Brain microvascular endothelial cell (primary cell): ENCODE measurements around the gene A4GALT.

Source experiments
- DNase-seq: peaks from one replicate; pipeline ENCODE4 v3.0.0-alpha.2; 2020
- H3K27ac ChIP-seq: fragments of 250-450 bp; sonication (Bioruptor Pico); 2 replicates; pipeline ENCODE4 v1.5.1; 2020; ENCODE audit warnings: mild to moderate bottlenecking, moderate library complexity
- H3K27me3 ChIP-seq: fragments of 250-450 bp; sonication (Bioruptor Pico); replicated peaks from 2 replicates; pipeline ENCODE4 v1.5.1; 2020; ENCODE audit warnings: mild to moderate bottlenecking
- H3K36me3 ChIP-seq: fragments of 250-450 bp; sonication (Bioruptor Pico); replicated peaks from 2 replicates; pipeline ENCODE4 v1.5.1; 2020; ENCODE audit warnings: mild to moderate bottlenecking
- H3K4me3 ChIP-seq: 2 replicates; pipeline ENCODE4 v1.5.1; 2011; ENCODE audit warnings: low read depth, mild to moderate bottlenecking, control low read depth, low read length, moderate library complexity
- in situ Hi-C: cut with HindIII; loops from 2 replicates; pipeline ENCODE4 v1.10.0; 2017; ENCODE audit warnings: low sequenced_read_pairs, low pct_ligation_motif_present
- TF ChIP-seq, protein P1 (sequence below): IDR thresholded peaks from 2 replicates; pipeline ENCODE4 v1.5.1; 2011; ENCODE audit warnings: low read depth, mild to moderate bottlenecking, moderate library complexity, low read length, control low read depth, inconsistent platforms; ENCODE audit errors: missing control alignments

A4GALT gene

DNA sequence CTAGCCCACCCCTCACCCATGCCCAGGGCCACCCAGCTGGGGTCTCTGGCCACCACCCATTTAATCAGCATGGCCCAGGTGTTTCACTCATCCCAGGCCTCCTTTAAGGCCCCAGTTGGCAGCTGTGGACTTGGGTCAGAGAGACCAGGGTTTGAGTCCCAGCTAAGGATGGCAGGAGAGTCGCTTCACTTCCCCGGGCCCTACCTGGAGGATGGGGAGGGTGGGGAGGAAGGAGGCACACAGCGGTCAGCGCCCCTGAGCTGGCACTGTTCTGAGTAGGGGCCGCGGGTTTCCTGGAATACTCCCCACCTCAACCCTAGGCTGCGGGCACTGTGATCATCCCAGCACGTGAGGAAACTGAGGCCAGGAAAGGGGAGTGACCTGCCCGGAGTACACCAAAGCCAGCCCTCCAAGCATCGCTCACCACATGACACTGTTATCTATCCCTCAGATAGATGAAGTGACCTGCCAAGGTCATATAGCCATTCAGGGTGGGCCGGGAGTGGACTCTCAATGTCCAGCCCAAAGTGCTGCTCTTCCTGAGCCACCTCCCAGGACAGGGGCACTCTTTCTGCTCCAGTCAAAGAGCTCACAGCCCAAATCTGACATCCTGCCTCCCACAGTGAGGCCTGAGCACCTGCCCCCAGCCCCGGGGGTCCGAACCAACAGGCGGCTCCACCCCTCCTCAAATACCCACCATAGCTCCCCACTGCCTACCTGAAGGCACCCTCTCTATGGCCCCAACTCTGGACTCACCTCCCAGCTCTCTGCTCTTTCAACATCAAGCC lies 76.8 kb downstream of the A4GALT start:
- Histone ChIP-seq H3K4me3 (no peak overlapping the region), H3K27ac (peak overlapping the region; percentile 61), H3K36me3 (no peaks in the 10 kb centered on the region), H3K27me3 (no peaks in the 10 kb centered on the region)
- no peak for DNase-seq
- in situ Hi-C loops: loop anchor here (25.0 kb wide), 1 partner anchor 168 kb away; no protein-coding TSS in a partner anchor
- TF ChIP-seq, protein P1, sequence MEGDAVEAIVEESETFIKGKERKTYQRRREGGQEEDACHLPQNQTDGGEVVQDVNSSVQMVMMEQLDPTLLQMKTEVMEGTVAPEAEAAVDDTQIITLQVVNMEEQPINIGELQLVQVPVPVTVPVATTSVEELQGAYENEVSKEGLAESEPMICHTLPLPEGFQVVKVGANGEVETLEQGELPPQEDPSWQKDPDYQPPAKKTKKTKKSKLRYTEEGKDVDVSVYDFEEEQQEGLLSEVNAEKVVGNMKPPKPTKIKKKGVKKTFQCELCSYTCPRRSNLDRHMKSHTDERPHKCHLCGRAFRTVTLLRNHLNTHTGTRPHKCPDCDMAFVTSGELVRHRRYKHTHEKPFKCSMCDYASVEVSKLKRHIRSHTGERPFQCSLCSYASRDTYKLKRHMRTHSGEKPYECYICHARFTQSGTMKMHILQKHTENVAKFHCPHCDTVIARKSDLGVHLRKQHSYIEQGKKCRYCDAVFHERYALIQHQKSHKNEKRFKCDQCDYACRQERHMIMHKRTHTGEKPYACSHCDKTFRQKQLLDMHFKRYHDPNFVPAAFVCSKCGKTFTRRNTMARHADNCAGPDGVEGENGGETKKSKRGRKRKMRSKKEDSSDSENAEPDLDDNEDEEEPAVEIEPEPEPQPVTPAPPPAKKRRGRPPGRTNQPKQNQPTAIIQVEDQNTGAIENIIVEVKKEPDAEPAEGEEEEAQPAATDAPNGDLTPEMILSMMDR: no peak

GRCh38 chr22:42642806-42643633 lies 77.7 kb downstream of the A4GALT start:
- in situ Hi-C loops: loop anchor here (25.0 kb wide), 1 partner anchor 169 kb away; no protein-coding TSS in a partner anchor
- no peak for DNase-seq
- no peak overlapping the region for H3K4me3 ChIP-seq
- TF ChIP-seq, protein P1: no peak
- H3K27ac ChIP-seq: no peak overlapping the region
- H3K27me3 ChIP-seq: no peaks in the 10 kb centered on the region
- H3K36me3 ChIP-seq: no peaks in the 10 kb centered on the region
